HK-2 (cell line): ENCODE measurements around the gene ZBTB3.
"Not testable (repeated sequence)": the region's sequence is repeated elsewhere in the genome, so short reads cannot be mapped to it uniquely, and the experiment has no call there.

Experiments used
- DNase-seq: peaks from one replicate; pipeline ENCODE4 v3.0.0-alpha.2; 2018; ENCODE audit not compliant: unreplicated experiment

Gene ZBTB3

GRCh38 chr11:62716206-62716605 is 37.8 kb downstream of the ZBTB3 start:
- no peak for DNase-seq

- no peak for DNase-seq
Measured at GRCh38 chr11:62715150-62716130, 38.5 kb downstream of the ZBTB3 start.

- no peak for DNase-seq
Measured at GRCh38 chr11:62713343-62713742, 40.6 kb downstream of the ZBTB3 start.

- no peak for DNase-seq
Measured at GRCh38 chr11:62712861-62713260, 41.1 kb downstream of the ZBTB3 start.

DNA sequence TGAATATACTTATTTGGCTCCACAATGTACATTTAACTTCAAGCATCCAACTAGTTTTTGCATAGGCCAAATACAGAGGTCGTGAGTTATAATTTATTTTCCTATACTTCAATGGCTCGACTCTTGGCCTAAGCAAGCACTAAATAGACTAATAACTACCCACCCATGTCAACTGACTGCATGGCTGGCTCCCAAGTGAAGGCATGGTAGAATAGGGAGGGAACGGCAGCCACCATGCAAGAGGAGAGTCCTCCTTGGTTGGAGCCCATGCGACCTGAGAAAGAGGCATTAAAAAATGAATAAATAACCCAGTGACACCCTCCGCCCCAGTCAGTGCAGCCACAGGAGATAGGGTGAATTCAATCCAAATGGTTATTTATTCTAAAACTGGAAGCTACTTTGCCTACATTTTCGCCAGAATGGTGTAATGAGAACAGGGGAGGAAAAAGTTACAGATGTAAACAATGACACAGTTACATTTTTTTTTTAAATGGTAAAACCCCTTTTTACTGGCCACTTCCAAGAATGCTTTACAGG is 41.6 kb downstream of the ZBTB3 start:
- DNase-seq = no peak

- no peak for DNase-seq
Measured at GRCh38 chr11:62710001-62710345, 44.0 kb downstream of the ZBTB3 start.

DNA sequence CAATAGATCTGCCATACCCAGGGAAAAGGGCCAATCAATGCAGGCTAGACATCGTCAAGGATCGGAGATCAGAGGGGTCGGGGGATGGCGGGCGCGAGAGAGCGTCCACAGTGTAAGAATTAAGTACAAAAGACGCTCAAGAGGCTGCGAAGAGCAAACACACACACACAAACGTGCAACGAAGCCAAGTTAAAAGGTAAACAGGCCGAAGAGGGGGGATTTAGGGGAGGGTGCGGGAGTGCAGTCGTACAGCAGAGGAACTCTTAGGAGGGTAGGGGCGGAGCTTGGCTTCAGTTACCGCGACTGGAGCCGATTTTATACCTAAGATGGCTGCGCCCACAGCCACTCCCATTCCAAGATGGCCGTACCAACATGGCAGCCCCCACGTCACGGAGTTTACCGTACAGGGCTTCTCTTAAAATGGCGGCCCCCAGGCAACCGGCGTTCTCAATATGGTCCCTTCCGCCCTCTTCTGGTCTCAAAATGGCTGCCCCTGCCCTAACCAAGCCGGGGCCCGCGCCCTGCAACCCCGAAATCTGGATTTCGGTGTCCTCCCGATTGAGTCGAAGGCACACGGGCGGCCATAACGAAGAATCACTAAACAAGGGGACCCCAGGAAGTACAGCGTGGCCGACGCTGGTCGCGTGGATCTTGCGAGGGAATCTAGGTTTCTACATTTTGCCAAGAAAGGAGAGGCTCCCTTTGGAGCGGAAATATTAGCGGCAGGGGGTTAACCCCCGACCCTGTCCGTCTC is 44.5 kb downstream of the ZBTB3 start:
- no peak for DNase-seq

DNA sequence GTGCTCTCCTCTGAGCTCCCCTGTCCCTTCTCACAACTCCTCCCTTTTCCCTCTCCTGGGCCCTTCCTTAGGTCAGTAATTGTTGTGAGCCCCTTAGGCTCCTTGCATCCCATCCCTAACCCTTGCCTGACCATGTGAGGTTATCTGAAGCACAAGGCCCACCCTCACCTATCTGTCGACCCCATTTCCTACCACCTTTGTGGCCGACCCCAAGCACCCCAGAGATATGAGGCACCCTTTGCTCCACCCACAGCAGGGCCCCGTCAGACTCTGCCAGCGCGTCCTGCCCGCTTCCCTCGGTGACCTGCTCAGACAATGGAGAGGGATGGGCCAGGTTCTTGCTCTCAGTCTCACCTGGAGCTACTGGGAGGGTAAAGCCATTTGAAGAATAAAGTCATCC is 45.2 kb downstream of the ZBTB3 start:
- DNase-seq = no peak

- DNase-seq = no peak
Measured at GRCh38 chr11:62708392-62708791, 45.6 kb downstream of the ZBTB3 start.

DNA sequence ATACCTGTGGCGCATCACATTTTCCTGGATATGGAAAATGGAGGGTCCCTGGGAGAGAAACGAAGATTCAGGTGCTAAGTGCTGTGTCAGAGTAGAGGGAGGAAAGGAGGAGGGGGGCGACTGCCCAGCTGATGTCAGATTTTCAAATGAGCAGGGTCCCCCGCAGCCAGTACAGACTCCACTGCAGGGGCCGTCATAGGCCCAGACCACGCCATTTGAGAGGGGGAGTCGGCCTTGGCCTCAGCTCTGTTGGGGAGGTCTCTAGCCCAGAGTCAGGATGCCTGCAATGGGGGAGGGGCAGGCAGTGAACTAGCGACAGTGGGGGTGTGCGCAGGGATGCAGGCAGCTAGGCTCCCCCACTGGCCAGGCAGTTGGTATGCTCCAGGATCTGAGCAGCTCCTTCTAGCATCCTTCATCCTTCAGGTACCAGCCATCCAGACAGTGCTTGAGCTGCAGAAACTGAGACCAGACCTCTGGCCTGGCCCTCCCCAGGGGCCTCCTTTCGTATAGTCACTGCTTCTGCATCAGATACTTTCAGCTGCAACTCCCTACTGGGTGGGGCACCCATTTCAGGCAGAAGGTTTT is 46.6 kb downstream of the ZBTB3 start, which contains the start of the genes BSCL2 and GNG3:
Gene BSCL2, minus strand, starts transcription at position 148 of the 585 bp plus-strand sequence. CDS start 229 bp downstream, outside the sequence.
Gene GNG3, plus strand, starts transcription at position 400 of the 585 bp plus-strand sequence. CDS start 620 bp downstream, outside the sequence.
- DNase-seq = no peak

DNA sequence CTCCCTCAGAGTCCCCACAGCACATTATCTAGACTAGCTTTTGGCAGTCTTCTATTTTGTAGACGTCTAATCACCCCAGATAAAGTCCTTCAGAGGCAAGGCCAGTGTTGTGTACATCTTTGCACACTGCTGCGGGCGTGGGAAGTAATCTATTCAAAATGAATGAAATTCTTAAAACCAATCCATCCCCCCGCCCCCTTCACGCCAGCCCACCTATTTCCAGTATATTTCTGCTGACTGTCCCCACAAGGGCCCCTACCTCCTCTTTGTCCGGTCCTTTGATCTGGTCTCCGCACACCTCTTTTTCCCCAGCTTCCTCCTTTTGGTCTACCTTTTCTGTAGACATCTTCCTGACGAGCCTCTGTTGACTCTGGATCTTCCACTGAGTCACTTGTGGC is 47.1 kb downstream of the ZBTB3 start:
- DNase-seq = no peak

DNA sequence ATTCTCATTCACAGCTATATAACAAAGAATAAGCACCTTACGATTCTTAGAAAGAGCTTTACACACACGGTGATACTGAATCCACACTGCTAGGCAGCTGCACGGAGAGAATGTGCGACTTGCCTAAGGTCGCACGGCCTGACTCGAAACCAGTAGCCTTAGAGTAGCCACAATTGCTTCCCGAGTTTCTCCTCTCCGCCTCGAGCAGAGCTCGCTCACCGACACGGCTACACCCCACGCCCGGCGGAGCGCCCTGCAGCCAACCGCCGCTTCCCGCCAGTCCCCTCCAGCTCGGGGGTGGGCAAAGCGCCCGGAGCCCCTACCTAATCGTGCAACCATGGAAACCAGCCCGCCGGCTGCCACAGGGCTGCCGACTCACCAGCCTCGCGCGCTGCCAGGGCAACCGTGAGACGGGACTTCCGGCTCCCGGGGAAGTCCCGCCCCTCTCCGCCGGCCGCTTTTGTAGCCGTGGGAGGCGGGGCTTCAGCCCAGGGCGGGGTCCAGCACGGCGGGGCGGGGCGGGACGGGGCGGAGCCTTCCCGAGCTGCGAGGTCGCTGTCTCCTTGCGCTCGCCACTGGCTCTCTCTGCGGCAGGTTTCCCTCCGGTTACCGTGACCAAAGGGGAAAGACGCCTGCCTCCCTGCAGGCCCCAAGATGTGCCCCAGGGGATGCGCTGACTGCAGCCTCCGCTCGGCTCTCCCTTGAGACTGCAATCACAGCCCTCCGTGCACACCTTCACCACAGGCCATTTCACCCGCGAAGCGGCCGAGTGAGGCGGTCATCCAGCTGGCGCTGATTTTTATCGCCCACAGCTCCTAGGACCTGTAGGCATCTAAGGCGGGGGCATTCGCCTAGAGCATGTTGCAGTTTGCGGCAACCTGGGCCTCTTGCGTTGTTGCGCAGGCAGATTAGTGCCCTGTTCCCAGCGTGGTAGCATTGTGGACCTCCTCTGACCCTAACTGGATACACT is 47.8 kb downstream of the ZBTB3 start:
- peak; percentile 88 for DNase-seq

DNA sequence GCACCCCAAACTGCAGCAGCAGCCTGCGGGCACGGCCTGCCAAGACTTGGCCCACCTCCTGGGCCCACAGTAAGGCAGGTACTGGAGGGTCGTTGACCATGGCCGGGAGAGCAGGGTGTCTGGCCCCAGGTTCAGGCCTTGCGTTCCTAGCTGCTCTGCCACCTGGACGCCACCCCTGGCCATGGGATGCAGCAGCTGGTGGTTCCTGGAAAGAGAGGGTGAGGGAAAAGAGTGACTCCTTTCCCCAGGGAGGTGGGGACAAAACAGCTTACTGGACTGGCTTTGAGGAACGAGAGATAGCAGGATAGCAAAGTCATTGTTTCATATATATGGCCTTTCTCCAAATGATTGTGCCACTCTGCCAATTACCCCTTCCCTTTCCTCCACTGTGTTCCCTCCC is 48.5 kb downstream of the ZBTB3 start:
- DNase-seq = no peak

- DNase-seq = not testable (repeated sequence)
Measured at GRCh38 chr11:62703921-62704320, 50.0 kb downstream of the ZBTB3 start.

DNA sequence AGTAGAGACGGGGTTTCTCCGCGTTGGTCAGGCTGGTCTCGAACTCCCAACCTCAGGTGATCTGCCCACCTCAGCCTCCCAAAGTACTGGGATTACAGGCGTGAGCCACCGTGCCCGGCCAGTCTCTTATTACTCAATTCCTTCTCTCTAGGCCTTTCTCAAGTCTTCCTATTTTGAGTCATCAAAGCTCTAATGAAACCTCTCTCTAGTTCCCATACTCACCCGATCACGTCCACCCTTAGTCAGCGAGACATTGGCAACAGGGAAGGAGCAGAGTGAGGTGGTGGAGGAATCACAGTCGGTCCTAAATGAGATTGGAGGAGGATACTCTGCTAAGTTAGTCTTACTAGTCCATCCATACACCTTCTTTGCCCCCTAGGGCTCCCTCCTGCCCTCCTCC is 51.7 kb downstream of the ZBTB3 start:
- no peak for DNase-seq
